K562 (cell line): ENCODE measurements around the gene ORC4. TPM values are rescaled to one million over a fixed set of nuclear protein-coding genes. Genes with fewer than 3 reads are reported as not detected.
A peak's percentile ranks its signal among the peaks of the same experiment; 100 is the strongest.

Source experiments
- ATAC-seq: fragments of 200-7000 bp; cut with Tn5 transposase; 3 replicates; pipeline ENCODE4 v1.9.1; 2020; ENCODE audit warnings: moderate library complexity
- BruUV-seq: library from RNA; stranded (reverse); fragments of 400-500 nt; replicated peaks from 2 replicates; lab custom pipeline; 2021; lab: Mats Ljungman, UMichigan
- CTCF ChIA-PET: fragments of 300-600 bp; formaldehyde crosslinking; extraction: SDS; loops from one replicate; lab custom pipeline; 2021; ENCODE audit warnings: low intra/inter-chr PET ratio; lab: Yijun Ruan, JAX
- POLR2A ChIA-PET: fragments of 300-600, 350-650 bp; sonication (Branson Sonifier 250); formaldehyde crosslinking; extraction: SDS; loops from one replicate; lab custom pipeline; 2021; ENCODE audit warnings: antibody characterized with exemption, inconsistent platforms; lab: Yijun Ruan, JAX
- DNase-seq, 4 experiments: peaks; one replicate each; pipeline versions ENCODE4 v3.0.0 to v3.0.0-alpha.2; 2011 to 2018; ENCODE audit warnings: low spot score in 3 of 4, mixed read lengths in 3 of 4; ENCODE audit errors: extremely low read depth in 1 of 4
- FAIRE-seq: peaks from 2 replicates; lab custom pipeline; 2011; peaks lifted over from hg19 to GRCh38; lab: Jason Lieb, UNC
- H2AFZ ChIP-seq: 2 replicates; pipeline ENCODE4 v1.6.0; 2011; ENCODE audit warnings: low read depth, low read length, control low read depth, inconsistent platforms
- H3K27ac ChIP-seq: fragments of 200-600 bp; 3 replicates; pipeline ENCODE4 v1.8.0; 2011; ENCODE audit warnings: low read depth, mild to moderate bottlenecking, control low read depth, inconsistent platforms, low read length, moderate library complexity, mixed read lengths; ENCODE audit errors: extremely low read depth
- H3K27me3 ChIP-seq, 2 experiments: fragments of 300-600 bp in 1 of 2; 2 replicates in 1 of 2; 3 replicates in 1 of 2; pipeline versions ENCODE4 v1.6.0 to v1.8.0; 2011; ENCODE audit warnings: inconsistent platforms in 2 of 2, low read length in 2 of 2, mild to moderate bottlenecking in 1 of 2, mixed read lengths in 1 of 2, moderate library complexity in 1 of 2; ENCODE audit not compliant: control insufficient read depth in 2 of 2, insufficient read depth in 2 of 2
- H3K36me3 ChIP-seq: fragments of 300-600 bp; 3 replicates; pipeline ENCODE4 v1.8.0; 2011; ENCODE audit warnings: mild to moderate bottlenecking, low read length, inconsistent platforms; ENCODE audit not compliant: control insufficient read depth, insufficient read depth
- H3K4me1 ChIP-seq, 2 experiments: fragments of 200-600 bp in 1 of 2; replicated peaks in 1 of 2; 2 replicates in 1 of 2; 3 replicates in 1 of 2; pipeline versions ENCODE4 v1.5.1 to v1.8.0; 2011; ENCODE audit warnings: inconsistent platforms in 2 of 2, low read length in 2 of 2, mild to moderate bottlenecking in 1 of 2, mixed read lengths in 1 of 2, moderate library complexity in 1 of 2; ENCODE audit not compliant: control insufficient read depth in 2 of 2, insufficient read depth in 2 of 2
- H3K4me2 ChIP-seq: 2 replicates; pipeline ENCODE4 v1.6.1; 2011; ENCODE audit warnings: low read length, control low read depth, inconsistent platforms, mixed read lengths; ENCODE audit not compliant: insufficient read depth
- H3K4me3 ChIP-seq: fragments of 200-600 bp; sonication (generic), shearing (Covaris generic); 2 replicates; pipeline ENCODE4 v1.5.1; 2016; ENCODE audit warnings: control low read depth, inconsistent platforms
- H3K79me2 ChIP-seq: fragments of 200-600 bp; 3 replicates; pipeline ENCODE4 v1.8.0; 2011; ENCODE audit warnings: low read length, inconsistent platforms; ENCODE audit not compliant: control insufficient read depth, insufficient read depth
- H3K9ac ChIP-seq, 2 experiments: 2 replicates each; pipeline versions ENCODE4 v1.6.0 to v1.6.1; 2011; ENCODE audit warnings: low read depth in 2 of 2, low read length in 2 of 2, control low read depth in 1 of 2, inconsistent platforms in 1 of 2, mild to moderate bottlenecking in 1 of 2, mixed read lengths in 1 of 2; ENCODE audit not compliant: insufficient read depth in 1 of 2
- H3K9me1 ChIP-seq: one replicate; pipeline ENCODE4 v1.6.0; 2011; ENCODE audit warnings: inconsistent platforms, mild to moderate bottlenecking, low read length, moderate library complexity; ENCODE audit not compliant: control insufficient read depth, insufficient read depth
- H3K9me3 ChIP-seq: replicated peaks from 2 replicates; pipeline ENCODE4 v1.5.1; 2011; ENCODE audit warnings: low read depth, low read length, inconsistent platforms; ENCODE audit not compliant: control insufficient read depth, insufficient read depth
- H4K20me1 ChIP-seq: replicated peaks from 2 replicates; pipeline ENCODE4 v1.6.1; 2011; ENCODE audit warnings: low read length, inconsistent platforms, mixed read lengths; ENCODE audit not compliant: control insufficient read depth, insufficient read depth
- CHD1 ChIP-seq: fragments of 200-600 bp; sonication (generic); IDR thresholded peaks from one replicate; pipeline ENCODE4 v1.6.1; 2012; ENCODE audit warnings: mild to moderate bottlenecking, moderate library complexity, low read length, inconsistent platforms
- ELF2 ChIP-seq: fragments of 250-450 bp; sonication (Bioruptor Pico); IDR thresholded peaks from 2 replicates; pipeline ENCODE4 v1.5.0; 2021; ENCODE audit warnings: mild to moderate bottlenecking
- EP300 ChIP-seq: IDR thresholded peaks from 2 replicates; pipeline ENCODE4 v1.6.1; 2012; ENCODE audit warnings: low read length, improper control_type of control experiment
- GABPA ChIP-seq: fragments of 200-800 bp; sonication (Bioruptor generic); conservative IDR thresholded peaks from 2 replicates; pipeline ENCODE4 v1.6.1; 2016; ENCODE audit warnings: low read depth, missing genetic modification characterization, missing compliant biosample characterization
- KDM2B ChIP-seq: fragments of 250-450 bp; sonication (Bioruptor Pico); IDR thresholded peaks from 2 replicates; pipeline ENCODE4 v1.8.0; 2021; ENCODE audit warnings: mild to moderate bottlenecking, moderate library complexity
- MCM7 ChIP-seq, 2 experiments: fragments of 450-650 bp; IDR thresholded peaks; 2 replicates each; pipeline ENCODE4 v1.6.1; 2016 to 2018
- POLR2A ChIP-seq: fragments of 450-650 bp; conservative IDR thresholded peaks from 2 replicates; pipeline ENCODE4 v1.6.1; 2016
- POU5F1 ChIP-seq: fragments of 150-350 bp; IDR thresholded peaks from 2 replicates; pipeline ENCODE4 v1.6.1; 2014; ENCODE audit warnings: borderline replicate concordance, low read length, low read depth, mild to moderate bottlenecking; ENCODE audit not compliant: partially characterized antibody
- PYGO2 ChIP-seq: fragments of 450-650 bp; IDR thresholded peaks from 2 replicates; pipeline ENCODE4 v1.6.1; 2016; ENCODE audit warnings: mild to moderate bottlenecking, missing genetic modification characterization, moderate library complexity, missing compliant biosample characterization
- SMAD3 ChIP-seq: fragments of 450-650 bp; formaldehyde crosslinking; conservative IDR thresholded peaks from 2 replicates; pipeline ENCODE4 v1.4.0; 2020; ENCODE audit warnings: mild to moderate bottlenecking
- SUPT5H ChIP-seq: fragments of 450-650 bp; IDR thresholded peaks from 2 replicates; pipeline ENCODE4 v1.6.1; 2016
- TAF15 ChIP-seq: fragments of 200-400 bp; formaldehyde crosslinking; IDR thresholded peaks from 2 replicates; pipeline ENCODE4 v1.6.1; 2017; ENCODE audit warnings: mild to moderate bottlenecking, low read depth, low read length, moderate library complexity
- TAF7 ChIP-seq: fragments of 450-650 bp; IDR thresholded peaks from 2 replicates; pipeline ENCODE4 v1.6.1; 2016; ENCODE audit warnings: missing genetic modification characterization, missing compliant biosample characterization
- TCFL5 ChIP-seq: fragments of 250-450 bp; sonication (Bioruptor Pico); conservative IDR thresholded peaks from 2 replicates; pipeline ENCODE4 v1.6.1; 2021; ENCODE audit warnings: mild to moderate bottlenecking, moderate library complexity, matching md5 sums
- WGBS: fragments of 100-300 bp; shearing (Covaris generic); methylation state at CpG from one replicate; pipeline ENCODE4 v1.1.6; 2016; ENCODE audit warnings: low coverage, mixed read lengths; ENCODE audit not compliant: insufficient coverage; ENCODE audit errors: missing lambda C conversion rate; 5-methylcytosine and 5-hydroxymethylcytosine counted together
- in situ Hi-C: fragments of 300-500 bp; cut with MboI; formaldehyde crosslinking; loops from 4 replicates; pipeline ENCODE4 v1.15.0; 2018; ENCODE audit warnings: inconsistent platforms, mixed read lengths
- intact Hi-C: fragments of 100-400 bp; cut with micrococcal nuclease; formaldehyde crosslinking; loops from 2 replicates; pipeline ENCODE4 v1.14.2; 2022
- polyA plus RNA-seq, 8 experiments: library from polyadenylated mRNA; depleted of rRNA in 4 of 8; stranded (reverse) in 5 of 8; unstranded in 3 of 8; fragments of >200 nt; fragmentation: Nextera tagmentation in 2 of 8; fragmentation: Illumina TruSeq in 1 of 8; extraction: Ambion mirVana in 2 of 8; extraction: Trizol in 1 of 8; gene quantifications; 2 replicates each; pipeline versions ENCODE4 v1.2.1 to v1.2.3, GENCODE V29; 2011 to 2014; ENCODE audit warnings: inconsistent platforms in 1 of 8, missing spikeins in 1 of 8
- total RNA-seq, 7 experiments: library from RNA; depleted of rRNA in 6 of 7; stranded (reverse); fragments of >200 nt in 6 of 7; fragmentation: Illumina TruSeq in 2 of 7; extraction: Trizol in 2 of 7; gene quantifications; 2 replicates each; pipeline versions ENCODE4 v1.2.1 to v1.2.3, GENCODE V29; 2011 to 2021; ENCODE audit warnings: low replicate concordance in 1 of 7
- TF ChIP-seq, protein P1 (sequence below): fragments of 250-450 bp; sonication (Bioruptor Pico); IDR thresholded peaks from 2 replicates; pipeline ENCODE4 v1.6.1; 2021; ENCODE audit warnings: mild to moderate bottlenecking
- TF ChIP-seq, protein P2 (sequence below), 3 experiments: fragments of 200-800 bp in 1 of 3; sonication (Bioruptor generic) in 1 of 3; sonication (generic) in 1 of 3; formaldehyde crosslinking in 1 of 3; IDR thresholded peaks; 2 replicates each; pipeline versions ENCODE4 v1.6.1 to v1.8.0; 2016 to 2022; ENCODE audit warnings: mild to moderate bottlenecking in 2 of 3, missing compliant biosample characterization in 2 of 3, missing genetic modification characterization in 2 of 3, missing genetic modification reagents in 1 of 3
- TF ChIP-seq, protein P3 (sequence below): fragments of 200-800 bp; sonication (Bioruptor generic); IDR thresholded peaks from 2 replicates; pipeline ENCODE4 v1.6.1; 2017; ENCODE audit warnings: missing genetic modification characterization, missing compliant biosample characterization

The ORC4 gene
- total and polyA plus RNA-seq, 9 of the 15 experiments (the other 6 are each of a cell fraction or from before 2014, with no cell fraction given), result 58.6 to 100 (median 70.5) TPM

DNA sequence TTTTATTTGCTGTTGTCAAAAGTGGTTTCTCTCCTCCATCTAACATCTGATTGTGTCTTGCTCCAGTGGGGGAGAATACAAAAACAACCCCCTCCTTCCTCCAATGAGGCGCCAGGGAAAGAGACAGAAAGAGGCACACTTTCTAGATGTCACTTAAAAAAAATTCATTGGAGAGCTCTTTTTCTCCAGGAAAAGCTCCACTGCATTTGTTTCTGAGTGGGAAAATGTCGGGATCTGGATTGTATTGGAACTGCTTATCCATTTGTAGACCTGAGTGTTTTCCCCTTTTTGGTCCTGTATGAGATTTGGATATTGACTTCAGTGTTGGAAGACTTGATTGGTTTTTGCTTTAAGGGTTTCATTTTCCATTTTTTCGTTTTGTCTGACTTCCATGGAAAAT is 1.3 kb upstream of the ORC4 start (continued):
- TF ChIP-seq, protein P1, sequence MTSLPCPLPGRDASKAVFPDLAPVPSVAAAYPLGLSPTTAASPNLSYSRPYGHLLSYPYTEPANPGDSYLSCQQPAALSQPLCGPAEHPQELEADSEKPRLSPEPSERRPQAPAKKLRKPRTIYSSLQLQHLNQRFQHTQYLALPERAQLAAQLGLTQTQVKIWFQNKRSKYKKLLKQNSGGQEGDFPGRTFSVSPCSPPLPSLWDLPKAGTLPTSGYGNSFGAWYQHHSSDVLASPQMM, result no peak
- TF ChIP-seq, all 486 proteins: peak for 0

DNA sequence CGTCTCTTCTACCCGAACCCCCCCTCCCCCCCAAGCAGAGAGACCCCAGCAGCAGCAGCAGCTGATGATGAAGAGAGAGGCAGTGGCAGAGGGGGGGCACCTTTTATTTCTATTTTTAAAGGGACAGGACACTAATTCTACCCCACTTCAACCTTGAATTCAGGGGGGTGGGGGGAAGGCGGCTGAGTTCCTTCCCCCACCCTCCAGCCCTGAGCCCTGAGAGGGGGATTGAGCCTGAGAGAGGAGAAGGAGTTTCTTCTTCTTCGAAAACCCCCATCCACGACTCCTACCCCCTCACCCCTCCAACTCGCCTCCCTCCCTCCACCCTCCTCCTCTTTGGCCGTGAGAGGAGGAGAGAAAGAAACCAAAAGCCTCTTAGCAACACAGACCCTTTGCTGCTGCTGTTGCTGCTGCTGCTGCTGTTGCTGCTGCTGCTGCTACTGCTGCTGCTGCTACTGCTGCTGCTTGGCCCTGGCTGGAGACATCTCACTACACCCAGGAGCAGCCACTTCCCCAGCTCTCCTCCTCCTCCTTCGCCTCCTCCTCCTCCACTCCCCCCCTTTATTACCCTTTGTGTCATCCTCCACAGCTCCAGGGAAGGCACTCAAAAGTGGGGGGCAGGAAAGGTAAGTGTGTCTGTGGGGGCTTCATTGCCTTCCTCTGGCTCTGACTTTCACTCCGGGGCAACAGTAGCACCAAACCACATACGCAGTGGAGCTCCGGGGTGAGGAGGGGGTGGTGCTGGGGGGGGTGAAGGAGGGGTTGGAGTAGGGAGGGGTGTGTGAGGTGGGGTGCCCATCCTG is 723 bp upstream of the ORC4 start, which contains the start of gene MBD5:
Gene MBD5, plus strand, starts transcription at position 33 of the 803 bp plus-strand sequence.
- Histone ChIP-seq H3K79me2 (peaks cover 88% of the 10 kb centered on the region), H3K27me3 (no peaks in the 10 kb centered on the region), H3K9ac (peak within 1 kb of the TSS; percentile 75 to 92), H3K4me1 (peaks cover 0 to 6% of the 10 kb centered on the region in 2 experiments; a peak in 2 of 5 replicates), H2AFZ (peak within 1 kb of the TSS; percentile 92), H3K4me2 (peak within 1 kb of the TSS; percentile 99), H4K20me1 (no peaks in the 10 kb centered on the region), H3K4me3 (peak within 1 kb of the TSS; percentile 82), H3K9me1 (no peaks in the 10 kb centered on the region), H3K36me3 (peaks cover 3% of the 10 kb centered on the region; the same call in 1 of the 3 replicates), H3K27ac (peak within 1 kb of the TSS; percentile 89), H3K9me3 (no peaks in the 10 kb centered on the region)
- in situ Hi-C loops, result no loop called here
- TSS peak; percentile 42 for BruUV-seq
- POLR2A ChIA-PET, result interaction anchor here (0.5 to 1.1 kb wide), 4 partner anchors 25 to 489 kb away, joined by 3 to 4 read pairs (median 4); partner anchors contain the start of gene ACVR2A
- intact Hi-C loops, result loop anchor here (5.0 kb wide), 1 partner anchor 179 kb away; no protein-coding TSS in a partner anchor
- ATAC-seq, result peak; percentile 24
- no peak for FAIRE-seq
- CTCF ChIA-PET, result no interaction called here
- DNase-seq, result peak in 2 of 4 experiments; percentile 29 to 47
- 0% methylated on average over 4 of the region's 11 CpGs for WGBS
- TF ChIP-seq PYGO2 (tag) (0 out of 2 replicates have a peak, but pooled peaks have one; percentile 38), GABPA (tag) (peak; percentile 77), EP300 (no peak), TAF15 (no peak), TAF7 (tag) (0 out of 2 replicates have a peak, but pooled peaks have one; percentile 49), KDM2B (CRISPR knock-in tag) (no peak), MCM7 (IDR thresholded peaks at IDR 0.05) (no peak), TCFL5 (CRISPR knock-in tag) (no peak), POLR2A (peak; percentile 20; the same call in 1 of the 2 replicates), ELF2 (CRISPR knock-in tag) (0 out of 2 replicates have a peak, but pooled peaks have one; percentile 2), CHD1 (peak; percentile 55), POU5F1 (no peak), SMAD3 (CRISPR knock-in tag) (no peak), SUPT5H (peak; percentile 51; the same call in 1 of the 2 replicates)
- TF ChIP-seq, protein P2, sequence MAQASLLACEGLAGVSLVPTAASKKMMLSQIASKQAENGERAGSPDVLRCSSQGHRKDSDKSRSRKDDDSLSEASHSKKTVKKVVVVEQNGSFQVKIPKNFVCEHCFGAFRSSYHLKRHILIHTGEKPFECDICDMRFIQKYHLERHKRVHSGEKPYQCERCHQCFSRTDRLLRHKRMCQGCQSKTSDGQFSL (CRISPR knock-in tag; IDR thresholded peaks at IDR 0.05), result peak; percentile 20
- TF ChIP-seq, protein P2 (tag; IDR thresholded peaks at IDR 0.05), result peak in 1 of 2 experiments; percentile 91; a peak in 2 of 4 replicates
- TF ChIP-seq, protein P3, sequence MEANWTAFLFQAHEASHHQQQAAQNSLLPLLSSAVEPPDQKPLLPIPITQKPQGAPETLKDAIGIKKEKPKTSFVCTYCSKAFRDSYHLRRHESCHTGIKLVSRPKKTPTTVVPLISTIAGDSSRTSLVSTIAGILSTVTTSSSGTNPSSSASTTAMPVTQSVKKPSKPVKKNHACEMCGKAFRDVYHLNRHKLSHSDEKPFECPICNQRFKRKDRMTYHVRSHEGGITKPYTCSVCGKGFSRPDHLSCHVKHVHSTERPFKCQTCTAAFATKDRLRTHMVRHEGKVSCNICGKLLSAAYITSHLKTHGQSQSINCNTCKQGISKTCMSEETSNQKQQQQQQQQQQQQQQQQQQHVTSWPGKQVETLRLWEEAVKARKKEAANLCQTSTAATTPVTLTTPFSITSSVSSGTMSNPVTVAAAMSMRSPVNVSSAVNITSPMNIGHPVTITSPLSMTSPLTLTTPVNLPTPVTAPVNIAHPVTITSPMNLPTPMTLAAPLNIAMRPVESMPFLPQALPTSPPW (CRISPR knock-in tag), result peak; percentile 90
